Heart left ventricle (tissue), 16 donors: ENCODE data around the gene FAM200A. TPM values are rescaled to one million over a fixed set of nuclear protein-coding genes. Genes with fewer than 3 reads are reported as not detected.

Source experiments
- ATAC-seq, 4 donors: fragments of 200-7000 bp; cut with Tn5 transposase; one replicate each; pipeline ENCODE4 v1.9.1; 2020 to 2022; ENCODE audit warnings: moderate library complexity in 4 of 4, mild to moderate bottlenecking in 3 of 4, moderate number of reproducible peaks in 1 of 4
- DNase-seq, 5 donors: peaks; one replicate each; pipeline ENCODE4 v3.0.0-alpha.2; 2020
- H3K27ac ChIP-seq, 12 donors: fragments of 200-600 bp; sonication (generic) in 4 of 12; one replicate each; pipeline versions ENCODE4 v1.5.0 to v1.8.0; 2016 to 2022; ENCODE audit warnings: mild to moderate bottlenecking in 2 of 12
- H3K27me3 ChIP-seq, 9 donors: fragments of 200-600 bp; sonication (generic) in 2 of 9; one replicate each; pipeline versions ENCODE4 v1.5.1 to v1.8.0; 2016 to 2022; ENCODE audit warnings: mild to moderate bottlenecking in 3 of 9
- H3K36me3 ChIP-seq, 9 donors: fragments of 200-600 bp; sonication (generic) in 2 of 9; one replicate each; pipeline versions ENCODE4 v1.5.0 to v1.8.0; 2018 to 2022; ENCODE audit warnings: mild to moderate bottlenecking in 2 of 9
- H3K4me1 ChIP-seq, 12 donors: fragments of 200-600 bp; sonication (generic) in 4 of 12; one replicate each; pipeline versions ENCODE4 v1.5.0 to v1.8.0; 2016 to 2022; ENCODE audit warnings: mild to moderate bottlenecking in 3 of 12
- H3K4me3 ChIP-seq, 12 donors: fragments of 200-600 bp; sonication (generic) in 4 of 12; one replicate each; pipeline versions ENCODE4 v1.5.0 to v1.8.0; 2017 to 2022; ENCODE audit warnings: mild to moderate bottlenecking in 9 of 12, moderate library complexity in 4 of 12
- H3K9me3 ChIP-seq, 12 donors: fragments of 200-600 bp; sonication (generic) in 4 of 12; one replicate each; pipeline versions ENCODE4 v1.5.0 to v1.8.0; 2016 to 2022; ENCODE audit warnings: mild to moderate bottlenecking in 1 of 12
- CTCF ChIP-seq, 12 donors: fragments of 200-600 bp; sonication (generic) in 4 of 12; IDR thresholded peaks; one replicate each; pipeline versions ENCODE4 v1.5.0 to v1.8.0; 2018 to 2022; ENCODE audit warnings: antibody characterized with exemption in 12 of 12, mild to moderate bottlenecking in 5 of 12
- POLR2A ChIP-seq, 2 donors: fragments of 450-650 bp; IDR thresholded peaks; one replicate each; pipeline ENCODE4 v1.6.1; 2017; ENCODE audit warnings: antibody characterized with exemption in 2 of 2, mild to moderate bottlenecking in 2 of 2, moderate library complexity in 2 of 2
- WGBS, 4 donors: extraction: QIAGEN DNeasy Blood & Tissue Kit in 2 of 4; methylation state at CpG; one replicate each; pipeline versions ENCODE4 v1.1.5 to v1.1.7; 2013 to 2018; 5-methylcytosine and 5-hydroxymethylcytosine counted together
- intact Hi-C, 10 donors: fragments of 100-400 bp; cut with DNase I; formaldehyde crosslinking; loops; one replicate each; pipeline versions ENCODE4 v1.11.1 to v1.14.2; 2022
- polyA plus RNA-seq, 2 donors: library from polyadenylated mRNA; stranded (reverse); fragments of 200-250 nt; gene quantifications; one replicate each; pipeline ENCODE4 v1.2.3, GENCODE V29; 2013
- total RNA-seq, 9 donors: library from RNA; depleted of rRNA in 2 of 9; stranded (reverse); fragments of >200 nt in 2 of 9; fragmentation: NEBNext Ultra II Directional in 3 of 9; extraction: Animal tissue kit (Norgen Biotek cat#: 25700) in 3 of 9; gene quantifications; one replicate each; pipeline versions ENCODE4 v1.1.0 to v1.2.4, GENCODE V29; 2016 to 2023
- donor health status: ischemic (EF 13 %, LVEDD 7.1; RV severe dilation, severe dysfunction).
- donor health status: healthy with polysubstance abuse.
- donor health status: DM: no; HTN: yes; CAD: no.
- donor health status: DM: no; HTN: no; CAD: no.
- donor health status: ischemic (EF 25% LVEDD 6.9; RV normal size, moderate dysfunction).
- donor health status: ischemic (EF 25% LVEDD 5.7; RV mildly dilated, moderate dysfunction).
- donor health status: healthy.
- donor health status: DM: yes; HTN: yes; CAD: no.
- donor health status: ischemic (EF 35%, LVEDD 5.7; RV mildly dilated, moderate dysfunction).
- donor health status: nonischemic (EF 11% LVEDD 7.7; RV severe dilation, severe dysfunction).
- donor health status: DM: yes; HTN: yes; CAD: no.
- donor health status: PGD.
- donor health status: ischemic (EF 29% LVEDD 5.4; RV normal size, mild dysfunction).
- donor health status: nonischemic (EF 23%, LVEDD 6.1; RV moderate dilation, normal function).

Gene FAM200A
- total and polyA plus RNA-seq, 11 donors: 4.7 to 7.1 (median 5.3) TPM

- TF ChIP-seq CTCF (IDR thresholded peaks at IDR 0.05): no peak
- no peak for TF ChIP-seq POLR2A (IDR thresholded peaks at IDR 0.05)
- Histone ChIP-seq H3K27ac (peak overlapping the region; percentile 91 to 99 (median 96)), H3K36me3 (peaks cover 0 to 69% (median 58%) of the 10 kb centered on the region in 9 donors), H3K4me3 (peak overlapping the region; percentile 58 to 99 (median 88)), H3K4me1 (peaks cover 0 to 48% (median 23%) of the 10 kb centered on the region in 12 donors), H3K9me3 (no peaks in the 10 kb centered on the region), H3K27me3 (no peaks in the 10 kb centered on the region)
- 26 to 39% (median 28%) methylated on average over 19 to 31 of the region's 31 CpGs for WGBS, 4 donors
- intact Hi-C loops: loop anchor here in 9 of 10 donors (2.0 to 10.0 kb wide), 5 partner anchors 47 to 125 kb away; partner anchors contain the start of genes ZKSCAN5 (in 6 of the 9), ZNF394 (in 6 of the 9), CPSF4 (in 1 of the 9) and PTCD1 (in 1 of the 9)
- ATAC-seq (no peak), DNase-seq (no peak)
Observed at GRCh38 chr7:99559175-99559915, 7.4 kb upstream of the FAM200A start.

GRCh38 chr7:99558306-99559174 is 6.6 kb upstream of the FAM200A start, which contains the start of gene ZNF655:
ZNF655 (plus strand) TSS chr7:99558642; CDS start chr7:99560560, 1,918 bp downstream.
- H3K4me1 ChIP-seq: peaks cover 0 to 46% (median 23%) of the 10 kb centered on the region in 12 donors
- 0 to 1% (median 0%) methylated on average over 8 to 73 of the region's 73 CpGs for WGBS, 4 donors
- H3K9me3 ChIP-seq: no peaks in the 10 kb centered on the region
- H3K36me3 ChIP-seq: peaks cover 0 to 67% (median 50%) of the 10 kb centered on the region in 9 donors
- H3K27me3 ChIP-seq: no peaks in the 10 kb centered on the region
- ATAC-seq (peak; percentile 96 to 98 (median 98)), DNase-seq (peak; percentile 93 to 95 (median 94))
- intact Hi-C loops: loop anchor here in 9 of 10 donors (1.0 to 10.0 kb wide), 6 partner anchors 46 to 124 kb away; partner anchors contain the start of genes ZKSCAN5 (in 6 of the 9), ZNF394 (in 6 of the 9), ZSCAN25 (in 2 of the 9) and CPSF4 (in 1 of the 9)
- H3K27ac ChIP-seq: peak within 1 kb of the TSS; percentile 91 to 99 (median 96)
- H3K4me3 ChIP-seq: peak within 1 kb of the TSS; percentile 58 to 99 (median 88)
- peak in 1 of 2 donors; percentile 70 for TF ChIP-seq POLR2A (IDR thresholded peaks at IDR 0.05)
- TF ChIP-seq CTCF (IDR thresholded peaks at IDR 0.05): peak in 2 of 12 donors; percentile 2 to 6

- Histone ChIP-seq H3K27me3 (no peaks in the 10 kb centered on the region), H3K9me3 (no peaks in the 10 kb centered on the region), H3K27ac (peak overlapping the region; percentile 91 to 99 (median 96)), H3K4me1 (peaks cover 0 to 39% (median 24%) of the 10 kb centered on the region in 12 donors), H3K4me3 (peak overlapping the region; percentile 58 to 99 (median 88)), H3K36me3 (peaks cover 0 to 66% (median 44%) of the 10 kb centered on the region in 9 donors)
- DNase-seq (no peak), ATAC-seq (peak in 2 of 4 donors; percentile 60 to 73)
- intact Hi-C loops: loop anchor here in 9 of 10 donors (1.0 to 10.0 kb wide), 6 partner anchors 46 to 123 kb away; partner anchors contain the start of genes ZKSCAN5 (in 6 of the 9), ZNF394 (in 6 of the 9), ZSCAN25 (in 2 of the 9) and CPSF4 (in 1 of the 9)
- WGBS, 4 donors: 1 to 3% (median 1%) methylated on average over 17 of the region's 17 CpGs
- TF ChIP-seq POLR2A (IDR thresholded peaks at IDR 0.05): no peak
- peak in 1 of 12 donors; percentile 6 for TF ChIP-seq CTCF (IDR thresholded peaks at IDR 0.05)
Observed at GRCh38 chr7:99557940-99558305, 6.0 kb upstream of the FAM200A start.
